Uterus (tissue), 2 donors: ENCODE measurements around the gene BRAT1.

Experiments
- POLR2A ChIP-seq, 2 donors: fragments of 450-650 bp; IDR thresholded peaks; one replicate each; pipeline ENCODE4 v1.6.1; 2016; ENCODE audit warnings: antibody characterized with exemption in 2 of 2, mild to moderate bottlenecking in 1 of 2, moderate library complexity in 1 of 2
- TF ChIP-seq, protein P1 (sequence below), 4 experiments: fragments of 200-600 bp in 2 of 4; fragments of 450-650 bp in 2 of 4; sonication (generic) in 2 of 4; IDR thresholded peaks; one replicate each; pipeline ENCODE4 v1.5.1; 2016 to 2019; ENCODE audit warnings: antibody characterized with exemption in 4 of 4, mild to moderate bottlenecking in 2 of 4, moderate library complexity in 1 of 4

DNA sequence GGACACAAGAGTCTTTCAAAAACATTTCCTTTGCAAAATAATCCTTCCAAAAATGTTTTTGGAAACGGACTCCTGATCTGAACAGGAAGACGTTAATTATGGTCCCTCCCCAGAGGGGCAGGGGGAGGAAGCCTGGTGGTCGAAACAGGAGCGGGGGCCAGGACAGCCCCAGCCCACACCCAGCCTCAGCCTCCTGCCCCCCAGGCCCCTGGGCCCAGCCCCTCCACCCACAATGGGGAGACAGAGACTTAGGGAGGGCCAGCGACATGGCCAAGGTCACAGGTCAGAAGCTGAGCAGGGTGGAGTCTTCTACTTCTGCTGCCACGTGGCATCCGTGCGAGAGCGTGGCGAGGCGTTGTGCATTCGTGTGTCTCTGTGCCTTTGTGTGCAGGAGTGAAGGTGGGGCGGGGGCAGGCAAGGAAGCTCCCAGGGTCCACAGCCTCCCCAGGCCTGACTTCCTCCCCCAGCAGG is 65.1 kb downstream of the BRAT1 start:
- TF ChIP-seq, protein P1, sequence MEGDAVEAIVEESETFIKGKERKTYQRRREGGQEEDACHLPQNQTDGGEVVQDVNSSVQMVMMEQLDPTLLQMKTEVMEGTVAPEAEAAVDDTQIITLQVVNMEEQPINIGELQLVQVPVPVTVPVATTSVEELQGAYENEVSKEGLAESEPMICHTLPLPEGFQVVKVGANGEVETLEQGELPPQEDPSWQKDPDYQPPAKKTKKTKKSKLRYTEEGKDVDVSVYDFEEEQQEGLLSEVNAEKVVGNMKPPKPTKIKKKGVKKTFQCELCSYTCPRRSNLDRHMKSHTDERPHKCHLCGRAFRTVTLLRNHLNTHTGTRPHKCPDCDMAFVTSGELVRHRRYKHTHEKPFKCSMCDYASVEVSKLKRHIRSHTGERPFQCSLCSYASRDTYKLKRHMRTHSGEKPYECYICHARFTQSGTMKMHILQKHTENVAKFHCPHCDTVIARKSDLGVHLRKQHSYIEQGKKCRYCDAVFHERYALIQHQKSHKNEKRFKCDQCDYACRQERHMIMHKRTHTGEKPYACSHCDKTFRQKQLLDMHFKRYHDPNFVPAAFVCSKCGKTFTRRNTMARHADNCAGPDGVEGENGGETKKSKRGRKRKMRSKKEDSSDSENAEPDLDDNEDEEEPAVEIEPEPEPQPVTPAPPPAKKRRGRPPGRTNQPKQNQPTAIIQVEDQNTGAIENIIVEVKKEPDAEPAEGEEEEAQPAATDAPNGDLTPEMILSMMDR (IDR thresholded peaks at IDR 0.05) = no peak
- TF ChIP-seq POLR2A (IDR thresholded peaks at IDR 0.05) = no peak
